ENCODE measurements around the gene TMEM170B.

TMEM170B gene

DNA sequence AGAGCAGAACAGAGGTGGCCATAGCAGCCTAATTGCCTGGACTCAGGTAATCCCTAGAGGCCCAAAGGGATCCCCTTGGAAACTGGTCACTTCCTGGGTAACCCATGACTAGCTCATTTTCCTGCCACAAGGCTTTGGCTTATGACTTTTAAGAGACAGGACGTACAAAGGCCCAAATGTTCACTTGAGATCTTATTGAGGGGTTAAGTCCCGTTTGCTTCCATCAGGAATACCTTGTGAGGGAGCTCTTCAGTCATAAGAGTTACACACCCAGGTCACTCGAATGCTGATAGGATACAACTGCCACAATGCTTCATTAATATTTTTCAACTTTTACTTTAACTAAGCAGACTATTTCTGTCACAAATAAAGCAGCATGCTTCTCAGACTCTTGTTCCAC is 51.7 kb downstream of the TMEM170B start:
- DNase-seq = no peak

DNA sequence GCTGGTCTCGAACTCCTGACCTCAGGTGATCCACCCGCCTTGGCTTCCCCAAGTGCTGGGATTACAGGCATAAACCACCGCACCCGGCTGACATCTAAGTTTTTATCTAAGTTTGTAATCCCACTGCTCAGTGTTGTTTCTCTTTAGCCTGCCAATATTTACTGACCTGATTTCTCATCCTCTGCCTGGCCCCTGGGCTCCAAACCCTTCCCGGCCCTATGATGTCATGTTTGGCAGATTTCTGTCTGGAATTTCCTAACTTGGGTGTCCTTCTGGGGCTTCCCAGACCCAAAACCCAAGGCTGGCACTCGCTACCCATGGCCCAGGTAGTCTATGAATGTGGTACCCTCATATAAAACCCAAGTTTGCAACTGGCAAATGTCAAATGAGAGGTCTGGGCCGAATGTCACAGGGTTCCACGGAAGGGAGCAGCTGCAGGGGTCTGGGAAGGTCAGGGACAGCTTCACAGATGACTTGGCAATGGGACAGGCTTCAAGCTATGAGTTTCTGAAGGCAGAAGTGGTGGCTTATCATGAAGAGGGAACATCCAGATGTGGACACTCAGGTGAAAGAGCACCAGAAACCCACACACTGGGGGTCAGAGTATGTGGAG is 54.9 kb downstream of the TMEM170B start:
- DNase-seq = no peak

DNA sequence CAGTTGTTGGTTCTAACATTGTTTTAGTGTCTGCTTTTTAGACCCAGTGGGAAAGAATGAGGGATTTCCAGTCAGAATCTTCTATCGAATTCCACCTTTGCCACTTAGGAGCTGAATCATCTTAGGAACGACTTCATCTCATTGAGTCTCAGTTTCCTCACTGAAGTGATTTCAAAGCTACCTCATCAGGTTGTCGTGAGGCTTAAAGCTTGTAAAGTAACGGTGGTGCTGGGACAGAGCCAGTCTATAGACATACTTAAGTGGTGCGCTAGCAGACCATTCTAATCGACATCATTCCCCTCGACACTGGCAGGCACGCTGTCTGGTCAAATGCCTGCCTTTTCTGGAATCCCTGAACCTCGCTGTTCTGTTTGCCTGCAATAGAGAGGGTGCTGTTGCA is 55.5 kb downstream of the TMEM170B start:
- no peak for DNase-seq

DNA sequence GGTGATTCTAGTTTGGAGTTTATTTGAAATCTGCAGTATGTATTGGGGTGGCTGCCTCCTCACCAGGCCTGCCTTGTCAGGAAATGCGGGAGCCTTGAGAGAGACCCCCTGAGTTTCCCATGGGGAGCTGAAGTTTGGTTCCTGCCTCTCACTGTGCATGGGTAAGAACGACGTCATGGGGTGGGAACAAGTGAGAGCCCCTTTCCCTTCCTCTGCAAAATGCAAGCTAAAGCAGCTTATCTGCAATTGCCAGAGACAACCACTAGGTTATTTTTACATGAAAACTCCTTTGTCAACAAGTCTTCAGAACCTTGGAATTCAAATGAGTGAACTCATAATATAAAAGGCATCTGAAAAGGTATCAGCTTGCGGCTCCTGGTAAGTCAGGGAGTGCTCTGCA is 58.4 kb downstream of the TMEM170B start:
- no peak for DNase-seq

DNA sequence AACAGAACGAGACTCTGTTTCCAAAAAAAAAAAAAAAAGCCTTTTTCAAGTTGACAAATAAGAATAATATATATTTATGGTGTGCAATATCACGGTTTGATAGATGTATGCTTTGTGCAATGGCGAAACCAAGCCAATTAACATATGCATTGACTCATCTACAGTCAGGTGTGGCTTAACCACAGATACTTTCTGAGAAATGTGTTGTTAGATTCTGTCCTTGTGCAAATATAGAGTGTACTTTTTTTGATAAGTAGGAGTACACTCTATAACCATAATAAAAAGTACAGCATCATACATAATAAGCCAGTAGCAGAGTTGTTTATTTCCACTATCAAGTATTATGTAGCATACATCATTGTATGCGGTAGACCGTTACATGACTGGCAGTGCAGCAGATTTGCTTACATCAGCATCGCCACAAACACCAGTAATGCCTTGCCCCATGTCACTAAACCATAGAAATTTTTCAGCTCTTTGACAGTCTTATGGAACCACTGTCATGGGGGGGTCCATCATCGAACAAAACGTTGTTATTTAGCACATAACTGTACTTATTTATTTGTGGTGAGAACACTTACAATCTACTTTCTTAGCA is 59.2 kb downstream of the TMEM170B start:
- no peak for DNase-seq

DNA sequence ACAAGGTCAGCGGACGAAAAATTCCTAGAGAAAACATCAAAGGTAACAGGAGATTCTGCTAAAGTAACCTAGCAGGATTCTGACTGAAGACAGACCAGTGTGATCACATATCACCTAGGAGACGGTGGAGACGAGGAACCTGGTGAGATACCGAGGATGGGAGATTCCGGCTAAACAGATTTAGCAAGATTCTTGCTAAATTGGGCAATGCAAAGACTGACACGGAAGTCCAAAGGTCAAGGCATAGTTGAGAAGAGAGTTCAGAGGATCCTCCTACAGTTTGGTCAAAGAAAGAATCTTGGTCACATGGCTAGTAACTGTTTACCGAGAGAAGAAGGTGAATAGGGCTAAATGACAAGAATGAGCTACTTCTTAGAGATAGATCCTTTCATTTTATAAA is 61.1 kb downstream of the TMEM170B start:
- no peak for DNase-seq

DNA sequence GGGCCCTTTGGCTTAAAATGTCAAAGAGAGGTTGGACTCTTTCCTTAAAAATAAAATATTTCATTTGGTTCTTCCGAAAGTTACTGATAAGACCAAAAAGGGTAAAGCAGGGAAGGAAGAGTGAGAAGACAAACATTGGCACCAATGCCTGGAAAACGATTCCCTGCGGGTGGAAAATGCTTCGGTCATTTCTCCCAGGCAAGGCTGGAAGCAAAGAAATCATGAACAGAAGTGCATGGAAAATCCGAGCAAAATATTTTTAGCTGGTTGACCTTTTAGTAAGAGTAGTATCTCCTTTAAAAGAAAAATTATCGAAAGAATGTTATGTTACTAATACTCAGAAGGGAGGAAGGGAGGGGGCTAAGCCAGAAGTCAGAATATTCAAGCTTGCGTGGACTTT is 62.7 kb downstream of the TMEM170B start:
- DNase-seq = no peak

DNA sequence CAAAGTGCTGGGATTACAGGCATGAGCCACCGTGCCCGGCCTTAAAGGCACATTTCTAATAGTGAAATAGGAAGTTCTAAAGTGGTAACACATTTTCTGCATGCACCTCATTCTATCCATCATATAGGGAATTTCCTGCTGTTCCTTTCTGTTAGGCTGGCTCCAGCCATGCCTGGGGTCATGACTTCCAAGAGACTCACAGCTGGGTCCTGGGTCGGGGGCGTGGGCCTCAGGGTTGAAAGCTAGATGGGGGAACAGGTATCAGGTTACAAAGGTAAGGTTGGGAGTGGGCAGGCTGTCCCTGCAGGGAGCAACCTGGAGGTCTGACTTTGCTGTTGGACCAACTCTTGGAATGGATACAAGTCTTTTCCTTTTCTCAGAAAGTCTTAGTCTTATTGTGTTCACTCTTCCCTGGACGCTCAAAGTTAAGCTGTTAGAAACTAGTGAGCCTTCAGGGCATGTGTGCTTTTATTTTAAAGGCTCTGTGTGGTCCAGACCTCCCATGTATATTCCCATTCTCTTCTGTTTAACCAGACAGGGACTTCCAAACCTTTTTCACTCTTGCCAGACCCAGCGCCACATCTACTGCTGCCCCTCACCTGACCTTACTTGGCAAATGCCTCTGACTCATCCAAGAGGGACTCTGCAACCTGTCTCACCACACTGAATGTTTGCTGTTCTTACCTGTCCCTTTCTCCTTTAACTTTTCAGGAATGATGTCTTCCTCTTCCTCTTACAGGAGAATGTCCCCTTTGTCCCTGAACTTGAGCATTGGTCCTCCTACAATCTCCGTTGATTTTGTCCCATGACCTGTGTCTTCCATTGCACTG is 64.4 kb downstream of the TMEM170B start:
- DNase-seq = no peak

DNA sequence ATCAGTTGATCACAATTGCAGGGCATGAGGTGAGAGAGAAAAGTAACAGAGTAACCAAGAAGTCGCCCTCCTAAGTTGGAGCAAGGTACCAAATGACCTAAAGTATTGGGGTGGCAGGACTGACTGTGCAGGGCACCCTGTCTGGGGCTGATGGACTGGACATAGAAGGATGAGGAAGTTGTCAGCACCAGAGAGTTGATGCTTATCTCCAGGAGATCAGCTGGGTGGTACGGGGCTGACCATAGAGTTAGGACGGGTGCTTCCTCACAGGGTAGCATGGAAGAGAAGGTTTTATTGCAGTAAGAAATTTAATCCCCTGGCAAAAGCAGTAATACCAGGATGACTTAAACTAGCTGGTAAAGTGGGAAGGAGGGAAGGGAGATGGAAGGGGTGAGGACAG is 66.7 kb downstream of the TMEM170B start:
- DNase-seq = no peak

DNA sequence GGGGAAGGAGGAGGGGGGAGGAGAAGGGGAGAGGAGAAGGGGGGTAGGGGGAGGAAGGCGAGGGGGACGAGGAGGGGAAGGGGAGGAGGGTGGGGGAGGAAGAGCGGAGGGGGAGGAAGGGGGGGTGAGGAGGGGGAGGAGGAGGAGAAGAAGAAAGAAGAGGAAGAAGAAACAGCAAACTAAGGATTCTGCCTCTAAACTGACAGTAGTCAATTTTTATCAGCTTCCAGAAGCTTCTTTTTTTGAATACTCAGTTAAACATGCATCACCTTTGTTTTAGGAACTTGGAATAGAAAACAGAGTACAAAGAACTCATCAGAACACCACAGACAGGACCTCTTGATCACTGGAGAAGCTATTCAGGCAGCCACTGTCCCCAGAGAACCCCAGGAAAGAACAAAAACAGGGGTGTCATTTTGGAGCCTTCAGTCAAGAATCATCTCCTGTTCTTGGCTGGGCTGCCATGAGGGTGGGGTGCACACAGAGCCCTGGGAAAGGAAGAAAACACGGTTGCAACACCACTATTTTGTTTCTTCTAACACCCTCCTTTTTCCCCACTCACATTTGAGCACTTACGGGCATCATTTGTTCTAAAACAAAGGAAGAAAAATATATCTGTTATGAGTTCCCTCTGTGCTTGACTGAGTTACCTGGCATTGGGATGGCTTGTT is 67.4 kb downstream of the TMEM170B start:
- no peak for DNase-seq

DNA sequence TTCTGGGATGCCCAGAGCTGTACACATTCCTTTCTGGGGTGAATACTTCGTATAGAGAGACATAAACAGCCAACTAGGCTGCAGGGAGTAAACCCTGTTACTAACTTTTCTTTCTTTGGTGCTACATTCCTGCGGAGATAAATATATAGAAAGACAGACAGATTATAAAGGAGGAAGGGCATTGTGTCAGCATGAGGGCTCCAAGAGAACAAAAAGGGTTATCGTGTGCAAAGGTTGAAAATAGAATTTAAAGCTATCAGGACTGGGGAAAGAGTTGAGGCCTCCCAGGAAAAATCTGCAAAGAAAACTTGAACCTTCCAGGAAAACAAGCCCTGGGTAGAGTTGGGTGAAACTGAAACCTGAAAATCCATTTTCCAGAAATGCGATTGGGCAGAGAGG is 68.0 kb downstream of the TMEM170B start:
- no peak for DNase-seq

DNA sequence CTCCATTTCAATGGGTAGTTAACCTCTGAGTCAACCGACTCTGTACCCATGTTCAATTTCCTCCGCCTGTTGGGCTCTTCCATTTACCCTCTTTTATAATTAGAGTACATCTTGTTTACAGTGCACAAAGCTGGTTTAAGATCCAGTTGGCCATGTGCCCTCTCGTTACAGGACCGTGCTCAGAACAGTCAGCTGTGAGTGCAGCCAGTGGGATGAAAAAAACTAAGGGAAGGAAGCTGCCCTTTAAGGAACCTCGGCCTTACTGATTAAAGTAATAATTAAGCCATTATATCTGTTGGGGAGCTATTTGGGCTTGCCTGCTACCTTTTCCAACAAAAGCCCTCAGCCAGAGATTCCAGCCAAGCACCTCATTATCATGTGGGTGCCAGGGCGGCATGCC is 68.8 kb downstream of the TMEM170B start:
- no peak for DNase-seq

DNA sequence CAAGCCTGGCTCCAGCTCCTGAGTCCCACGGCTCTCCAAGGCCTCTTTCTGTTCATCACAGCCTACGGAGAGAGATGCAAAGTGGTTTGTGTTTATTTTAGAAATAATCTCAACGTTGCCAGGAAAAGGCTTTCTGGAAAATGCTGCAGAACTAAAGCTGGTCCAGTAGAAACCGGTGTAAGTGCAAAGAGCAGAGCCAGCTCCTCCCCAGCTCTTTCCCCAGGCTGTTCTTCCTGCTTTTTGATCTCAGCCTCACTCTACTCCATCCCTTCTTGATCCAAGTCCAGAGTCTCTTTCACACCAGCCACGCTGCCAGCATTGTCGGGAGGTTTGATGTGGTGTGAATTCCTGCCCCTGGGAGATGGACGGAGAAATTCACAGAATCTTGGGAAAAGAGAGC is 69.8 kb downstream of the TMEM170B start:
- DNase-seq = no peak

DNA sequence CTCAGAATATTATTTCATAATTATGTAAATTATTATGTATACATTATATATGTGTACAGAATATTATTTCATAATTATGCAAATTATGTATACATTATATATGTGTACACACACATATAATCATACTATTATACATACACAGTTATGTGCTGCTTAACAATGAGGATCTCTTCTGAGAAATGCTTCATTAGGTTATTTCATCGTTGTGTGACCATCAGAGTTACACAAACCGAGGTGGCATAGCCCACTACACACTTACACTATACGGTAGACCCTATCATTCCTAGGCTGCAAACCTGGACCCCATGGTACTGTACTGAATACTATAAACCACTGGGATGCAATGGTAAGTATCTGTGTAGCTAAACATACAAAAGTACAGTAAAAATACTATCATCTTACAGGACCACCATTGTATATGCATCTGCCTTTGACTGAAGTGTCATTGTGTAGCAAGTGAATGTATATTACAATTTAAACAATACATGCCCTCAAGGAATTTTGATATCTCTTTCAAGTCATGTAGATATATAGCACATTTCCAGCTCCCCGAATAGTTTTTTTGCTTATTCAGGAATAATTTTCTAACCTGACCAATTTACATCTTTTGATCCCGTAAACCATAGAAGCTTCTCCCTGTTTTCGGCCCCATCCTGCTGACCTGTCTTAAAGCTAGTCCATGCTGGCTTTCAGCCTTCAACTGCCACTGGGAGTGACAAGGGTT is 71.2 kb downstream of the TMEM170B start:
- no peak for DNase-seq

DNA sequence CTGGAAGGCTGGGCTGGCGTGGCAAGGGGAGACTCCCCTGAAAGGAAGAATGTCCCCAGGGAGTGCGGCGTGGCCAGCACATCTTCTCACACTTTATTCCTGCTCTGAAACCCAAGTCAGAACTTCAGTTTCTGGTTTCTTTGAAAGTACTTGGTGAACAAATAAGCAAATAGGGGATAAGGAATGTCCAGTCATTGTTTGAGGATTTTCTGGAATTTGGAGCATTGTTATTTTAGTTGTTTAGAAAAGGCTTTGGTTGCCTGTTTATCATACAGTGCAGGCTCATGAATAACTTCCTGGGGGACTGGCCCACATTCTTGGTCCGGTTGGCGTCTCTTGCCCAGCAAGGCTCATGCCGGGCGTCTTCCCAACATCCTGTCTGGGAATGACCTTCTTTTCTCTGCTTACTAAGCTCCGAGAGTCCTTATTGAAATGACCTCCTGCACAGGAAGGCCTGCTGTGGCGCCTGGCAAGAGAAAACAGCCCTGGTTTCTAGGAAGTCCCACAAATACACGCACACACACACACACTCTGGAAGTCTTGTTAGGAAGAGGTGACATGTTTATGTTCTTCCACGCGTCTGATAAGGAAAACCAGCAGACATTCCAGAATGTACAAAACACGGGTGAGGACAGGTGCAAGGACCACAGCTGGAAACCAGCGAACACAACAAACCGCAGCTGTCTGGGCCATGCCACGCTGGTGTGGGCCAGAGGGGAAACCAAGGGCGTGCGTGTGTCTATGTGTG is 71.9 kb downstream of the TMEM170B start:
- no peak for DNase-seq

DNA sequence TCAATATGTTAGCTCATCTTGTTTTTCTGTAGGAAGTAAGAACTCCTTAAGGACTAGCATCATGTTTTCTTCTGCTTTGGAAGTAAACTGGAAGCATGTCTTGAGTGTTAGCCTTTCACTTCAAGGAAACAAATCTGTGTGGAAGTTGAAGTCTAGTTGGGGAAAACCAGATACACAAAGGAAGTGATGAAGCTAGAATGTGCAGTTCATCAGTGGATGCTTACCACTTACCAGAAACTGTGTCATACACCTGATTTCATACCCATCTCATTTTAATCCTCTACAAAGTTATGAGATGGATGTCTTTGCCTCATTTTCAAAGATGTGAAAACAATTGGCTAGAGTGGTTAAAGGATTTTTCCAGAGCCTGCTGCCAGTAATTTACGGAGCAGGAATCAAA is 75.8 kb downstream of the TMEM170B start:
- DNase-seq = no peak

DNA sequence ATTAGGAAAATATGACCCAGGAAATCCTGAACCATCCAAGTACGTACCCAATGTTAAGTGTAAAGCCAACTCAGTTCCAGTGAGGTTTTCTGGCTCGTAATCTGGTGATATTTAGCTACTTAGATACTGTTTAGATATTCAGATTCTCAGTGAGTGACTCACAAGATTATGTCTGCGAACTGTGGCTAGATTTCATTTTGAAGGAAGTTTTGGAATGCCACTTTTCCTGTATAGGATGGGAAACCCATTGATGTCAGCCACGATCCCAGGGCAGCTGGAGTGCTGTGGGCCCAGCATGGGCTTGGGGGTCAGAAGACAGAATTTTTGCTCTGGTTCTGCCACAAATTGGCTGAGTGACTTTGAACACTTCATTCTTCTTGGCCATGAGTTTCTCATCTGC is 76.3 kb downstream of the TMEM170B start:
- no peak for DNase-seq

DNA sequence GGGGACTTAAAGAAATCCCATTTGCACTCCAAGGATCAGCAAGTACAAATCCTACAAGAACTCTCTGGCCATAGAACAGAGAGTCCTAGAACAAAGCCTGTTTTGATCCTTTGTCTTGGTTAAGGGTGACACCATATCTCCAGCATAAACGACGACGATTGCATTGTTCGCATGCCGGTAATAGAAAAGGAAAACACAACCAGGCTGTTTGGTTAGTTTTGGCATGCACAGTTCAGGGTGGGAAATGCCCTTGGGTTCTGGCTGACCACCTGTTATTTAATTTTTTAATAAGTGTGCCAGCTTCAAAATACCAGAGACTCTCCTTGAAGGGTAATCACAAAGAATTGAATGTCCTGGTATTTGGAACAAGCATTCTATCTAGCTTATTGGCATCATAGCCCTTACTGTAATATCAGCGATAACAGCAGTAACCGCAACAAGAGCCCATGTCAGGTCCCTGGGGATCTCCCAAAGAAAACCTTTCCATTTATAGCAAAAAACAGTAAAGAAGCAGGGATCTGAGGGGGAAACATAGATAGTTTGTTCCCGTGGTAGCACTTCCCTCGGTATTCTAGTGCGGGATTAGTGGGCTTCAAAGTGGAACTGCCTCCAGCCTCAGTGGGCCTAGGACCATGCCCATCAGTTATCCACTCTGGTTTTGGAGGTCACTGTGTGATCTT is 77.1 kb downstream of the TMEM170B start:
- no peak for DNase-seq

DNA sequence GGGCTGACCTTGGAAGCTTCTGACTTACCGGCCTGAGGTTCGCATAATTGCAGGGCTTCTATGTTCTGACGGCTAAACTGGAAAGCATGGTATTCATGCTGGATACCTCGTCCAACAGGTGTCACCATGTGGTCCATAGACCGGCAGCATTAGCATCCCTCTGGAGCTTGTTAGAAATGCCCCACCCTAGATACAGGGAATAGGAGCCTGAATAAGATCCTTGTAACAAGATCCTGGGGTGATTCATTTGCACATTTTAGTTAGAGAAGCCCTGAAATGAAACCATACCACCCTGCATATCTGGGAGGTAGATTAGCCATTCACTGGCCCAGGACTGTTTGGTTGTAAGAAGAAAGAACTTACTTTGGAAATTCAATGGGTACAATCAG is 77.7 kb downstream of the TMEM170B start:
- DNase-seq = no peak

DNA sequence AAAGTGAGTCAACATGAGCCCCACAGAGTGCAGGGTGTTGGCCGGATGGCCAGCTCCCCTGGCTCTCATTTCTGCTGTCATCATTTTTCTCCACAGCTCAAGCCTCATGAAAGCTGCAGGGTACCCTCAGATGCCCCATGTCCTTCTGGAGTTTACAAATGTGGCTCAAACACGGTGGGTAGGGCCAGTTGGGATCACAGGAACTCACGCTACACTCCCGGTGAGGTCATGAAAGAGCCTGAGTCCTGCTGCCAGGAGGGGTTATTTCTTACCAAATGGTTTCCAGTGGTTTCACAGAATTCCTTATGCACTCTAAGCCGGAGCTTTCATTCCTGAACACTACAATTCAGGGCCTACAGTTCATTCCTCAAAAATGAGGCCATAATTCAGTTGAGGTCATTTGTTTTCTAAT is 78.7 kb downstream of the TMEM170B start:
- DNase-seq = no peak

DNA sequence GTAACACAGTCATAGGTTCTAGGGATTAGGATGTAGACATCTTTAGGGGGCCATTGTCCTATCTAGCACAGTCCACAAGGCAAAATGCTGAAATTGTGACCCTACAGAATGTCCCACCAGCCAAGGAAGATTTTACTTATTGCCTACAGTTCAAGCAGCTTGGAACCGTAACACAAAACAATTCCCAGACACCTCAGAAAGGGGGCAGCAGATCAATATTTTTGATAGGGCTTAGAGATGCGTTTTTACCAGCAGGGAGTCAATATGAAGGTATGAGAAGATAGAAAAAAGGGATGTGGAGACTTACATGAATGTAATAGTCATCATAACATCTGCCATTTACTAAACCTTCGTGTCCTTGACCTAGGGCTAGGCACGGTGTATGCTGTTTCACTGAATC is 81.0 kb downstream of the TMEM170B start:
- DNase-seq = no peak

DNA sequence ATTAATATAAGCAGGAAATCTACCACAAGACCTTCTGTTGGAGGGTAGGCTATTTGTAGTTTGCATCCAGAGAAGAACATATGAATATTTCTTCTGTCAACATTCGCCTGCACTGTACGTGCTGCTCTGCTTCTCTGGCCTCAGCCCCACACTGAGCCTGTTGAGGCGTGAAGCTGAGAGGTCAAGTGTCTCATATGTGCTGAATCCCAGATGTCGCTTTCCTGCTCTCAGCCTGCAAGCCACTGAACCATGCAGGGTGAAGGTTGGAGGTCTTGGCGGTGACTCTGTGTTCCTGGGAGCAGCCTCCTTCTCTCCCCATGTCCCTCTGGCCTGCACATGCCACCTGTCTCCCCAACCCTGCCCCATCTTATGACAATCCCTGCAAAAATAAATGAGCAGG is 83.6 kb downstream of the TMEM170B start:
- DNase-seq = no peak
